Endothelial cell of umbilical vein (primary cell): ENCODE measurements around the gene IMPG2. TPM values are rescaled to one million over a fixed set of nuclear protein-coding genes. Genes with fewer than 3 reads are reported as not detected.

Source experiments
- BruUV-seq: library from RNA; stranded (reverse); fragments of 400-500 nt; replicated peaks from 2 replicates; lab custom pipeline; 2021; lab: Mats Ljungman, UMichigan
- CTCF ChIA-PET: fragments of 300-600, 350-600 bp; sonication (Branson Sonifier 250); formaldehyde crosslinking; loops from one replicate; lab custom pipeline; 2021; ENCODE audit warnings: antibody characterized with exemption, inconsistent platforms; lab: Charles Lee
- POLR2A ChIA-PET: fragments of 300-600, 350-600 bp; sonication (Branson Sonifier 250); formaldehyde crosslinking; loops from one replicate; lab custom pipeline; 2021; ENCODE audit warnings: antibody characterized with exemption, inconsistent platforms; lab: Charles Lee
- DNase-seq: peaks from one replicate; pipeline ENCODE4 v3.0.0-alpha.2; 2011; ENCODE audit warnings: low read depth, low spot score
- FAIRE-seq: peaks from 2 replicates; lab custom pipeline; 2011; peaks lifted over from hg19 to GRCh38; lab: Jason Lieb, UNC
- H2AFZ ChIP-seq: 2 replicates; pipeline ENCODE4 v1.6.0; 2012; ENCODE audit warnings: low read depth, low read length, control low read depth, inconsistent platforms
- H3K27ac ChIP-seq: 2 replicates; pipeline ENCODE4 v1.5.1; 2011; ENCODE audit warnings: low read depth, mild to moderate bottlenecking, control low read depth, low read length, moderate library complexity; ENCODE audit not compliant: insufficient read depth
- H3K27me3 ChIP-seq, 2 experiments: 2 replicates each; pipeline versions ENCODE4 v1.6.0 to v1.6.1; 2011; ENCODE audit warnings: low read length in 2 of 2, mixed read lengths in 1 of 2; ENCODE audit not compliant: control insufficient read depth in 2 of 2, insufficient read depth in 2 of 2
- H3K36me3 ChIP-seq, 2 experiments: 2 replicates in 1 of 2; 3 replicates in 1 of 2; pipeline ENCODE4 v1.5.1; 2011; ENCODE audit warnings: low read length in 2 of 2, mild to moderate bottlenecking in 1 of 2, moderate library complexity in 1 of 2; ENCODE audit not compliant: control insufficient read depth in 2 of 2, insufficient read depth in 2 of 2; ENCODE audit errors: extremely low read depth in 1 of 2
- H3K4me1 ChIP-seq: 3 replicates; pipeline ENCODE4 v1.5.1; 2011; ENCODE audit warnings: mild to moderate bottlenecking, low read length; ENCODE audit not compliant: control insufficient read depth, insufficient read depth; ENCODE audit errors: extremely low read depth
- H3K4me2 ChIP-seq: 2 replicates; pipeline ENCODE4 v1.6.1; 2011; ENCODE audit warnings: low read length, control low read depth, mixed read lengths; ENCODE audit not compliant: insufficient read depth
- H3K4me3 ChIP-seq, 3 experiments: fragments of 200-600 bp in 1 of 3; sonication (generic), shearing (Covaris generic) in 1 of 3; replicated peaks in 1 of 3; 2 replicates each; pipeline ENCODE4 v1.5.1; 2011 to 2016; ENCODE audit warnings: control low read depth in 3 of 3, low read length in 3 of 3, mild to moderate bottlenecking in 2 of 3, inconsistent platforms in 1 of 3, low read depth in 1 of 3, moderate library complexity in 1 of 3; ENCODE audit not compliant: insufficient read depth in 1 of 3
- H3K79me2 ChIP-seq: 2 replicates; pipeline ENCODE4 v1.6.0; 2012; ENCODE audit warnings: low read length, inconsistent platforms; ENCODE audit not compliant: control insufficient read depth, insufficient read depth
- H3K9ac ChIP-seq: replicated peaks from 2 replicates; pipeline ENCODE3; 2011; ENCODE audit warnings: low read length, control low read depth; ENCODE audit not compliant: insufficient read depth; ENCODE audit errors: extremely low read depth
- H3K9me1 ChIP-seq: replicated peaks from 3 replicates; pipeline ENCODE4 v1.6.0; 2011; ENCODE audit warnings: mild to moderate bottlenecking, low read length; ENCODE audit not compliant: control insufficient read depth, insufficient read depth; ENCODE audit errors: extremely low read depth
- H3K9me3 ChIP-seq: replicated peaks from 2 replicates; pipeline ENCODE4 v1.5.1; 2012; ENCODE audit warnings: low read length, inconsistent platforms; ENCODE audit not compliant: control insufficient read depth, insufficient read depth
- H4K20me1 ChIP-seq: replicated peaks from 2 replicates; pipeline ENCODE3; 2011; ENCODE audit warnings: mild to moderate bottlenecking, low read length; ENCODE audit not compliant: control insufficient read depth, insufficient read depth; ENCODE audit errors: extremely low read depth
- CTCF ChIP-seq, 2 donors: IDR thresholded peaks; 1 replicate in 1 of 2; 2 replicates in 1 of 2; pipeline ENCODE4 v1.5.1; 2011; ENCODE audit warnings: low read length in 2 of 2, mild to moderate bottlenecking in 2 of 2, moderate library complexity in 2 of 2, control low read depth in 1 of 2, inconsistent platforms in 1 of 2, low read depth in 1 of 2; ENCODE audit not compliant: insufficient read depth in 1 of 2; ENCODE audit errors: extremely low read depth in 1 of 2
- EZH2 ChIP-seq: IDR thresholded peaks from 2 replicates; pipeline ENCODE4 v1.6.1; 2012; ENCODE audit warnings: borderline replicate concordance, low read depth, mild to moderate bottlenecking, moderate library complexity, low read length, inconsistent platforms; ENCODE audit not compliant: severe bottlenecking
- FOS ChIP-seq: IDR thresholded peaks from 2 replicates; pipeline ENCODE4 v1.6.1; 2011; ENCODE audit warnings: mild to moderate bottlenecking, low read length, moderate library complexity, borderline replicate concordance; ENCODE audit not compliant: insufficient read depth
- GATA2 ChIP-seq: IDR thresholded peaks from 2 replicates; pipeline ENCODE4 v1.7.0; 2011; ENCODE audit warnings: low read depth, mild to moderate bottlenecking, moderate library complexity, mixed read lengths, low read length; ENCODE audit not compliant: insufficient read length, insufficient read depth
- JUN ChIP-seq: IDR thresholded peaks from 2 replicates; pipeline ENCODE4 v1.6.1; 2011; ENCODE audit warnings: borderline replicate concordance, low read depth; ENCODE audit not compliant: insufficient read length, insufficient read depth
- MAX ChIP-seq: IDR thresholded peaks from 2 replicates; pipeline ENCODE4 v1.6.1; 2011; ENCODE audit not compliant: insufficient read depth, insufficient read length
- MYC ChIP-seq: IDR thresholded peaks from one replicate; pipeline ENCODE4 v1.6.1; 2011; ENCODE audit warnings: mild to moderate bottlenecking, low read depth, low read length
- POLR2A ChIP-seq: IDR thresholded peaks from 2 replicates; pipeline ENCODE4 v1.6.1; 2012; ENCODE audit warnings: low read depth, mild to moderate bottlenecking, control low read depth, low read length
- POLR2AphosphoS5 ChIP-seq: IDR thresholded peaks from 2 replicates; pipeline ENCODE4 v1.6.1; 2012; ENCODE audit warnings: low read depth, mild to moderate bottlenecking, control low read depth, low read length, moderate library complexity; ENCODE audit not compliant: insufficient read depth
- dilution Hi-C: fragments of 300-500 bp; cut with MboI; formaldehyde crosslinking; loops from one replicate; pipeline ENCODE4 v1.15.0; 2019; ENCODE audit warnings: low sequenced_read_pairs; ENCODE audit not compliant: extremely low pct_ligation_motif_present
- intact Hi-C: fragments of 100-400 bp; cut with micrococcal nuclease; formaldehyde crosslinking; loops from one replicate; pipeline ENCODE4 v1.10.0; 2022
- polyA plus RNA-seq, 4 experiments: library from polyadenylated mRNA; depleted of rRNA in 3 of 4; stranded (reverse) in 3 of 4; unstranded in 1 of 4; fragments of >200 nt; gene quantifications; 2 replicates each; pipeline versions ENCODE4 v1.2.1 to v1.2.3, GENCODE V29; 2011 to 2012; ENCODE audit warnings: missing spikeins in 1 of 4
- total RNA-seq: library from RNA; stranded (reverse); gene quantifications from 2 replicates; pipeline ENCODE4 v1.2.3, GENCODE V29; 2021

The IMPG2 gene
- total and polyA plus RNA-seq, 2 donors (not counting 3 experiments of a cell fraction or from before 2014, with no cell fraction given) = 0.39 to 0.71 TPM

DNA sequence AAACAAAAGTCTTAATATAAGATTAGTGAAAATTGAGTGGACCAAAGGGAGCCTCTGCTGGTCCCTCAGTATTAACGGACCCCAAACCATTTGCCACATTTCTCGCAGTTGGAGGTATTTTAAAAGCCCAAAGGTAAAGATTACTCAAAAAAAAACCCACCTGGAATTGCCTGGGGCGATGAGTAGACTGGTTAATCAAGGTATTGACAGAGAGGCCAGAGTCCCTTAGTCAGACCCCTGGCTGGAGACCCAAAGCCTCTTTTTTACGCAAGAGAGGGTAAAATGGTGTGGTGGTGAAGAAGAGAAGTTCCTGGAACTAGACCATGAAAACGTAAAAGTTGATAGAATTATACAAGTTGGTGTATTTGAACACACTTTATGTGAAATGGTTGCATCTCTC, 137.2 kb downstream of the IMPG2 start:
- no peak for FAIRE-seq
- H3K9me3 ChIP-seq = no peaks in the 10 kb centered on the region
- H3K9ac ChIP-seq = no peak overlapping the region
- H3K4me1 ChIP-seq = no peaks in the 10 kb centered on the region
- H3K27ac ChIP-seq = no peak overlapping the region
- H3K27me3 ChIP-seq = no peaks in the 10 kb centered on the region
- peaks cover 2% of the 10 kb centered on the region for H3K9me1 ChIP-seq
- no peak for DNase-seq
- intact Hi-C loops = no loop called here
- no peaks in the 10 kb centered on the region for H3K79me2 ChIP-seq
- no peak for TF ChIP-seq MYC
- no peak for TF ChIP-seq CTCF (IDR thresholded peaks at IDR 0.05; ENCODE audit: extremely low read depth in 1 of 2, insufficient read depth in 1 of 2, low read depth in 1 of 2, low read length in 2 of 2)
- TF ChIP-seq GATA2 = no peak
- TF ChIP-seq POLR2AphosphoS5 = no peak
- no peak for TF ChIP-seq POLR2A
- no peak for TF ChIP-seq EZH2
- TF ChIP-seq MAX = no peak
- TF ChIP-seq JUN = no peak
- TF ChIP-seq FOS = no peak
- ChIA-PET POLR2A (no interaction called here), CTCF (interaction anchor here (1.6 kb wide), 1 partner anchor 13 kb away, joined by 8 read pairs; no protein-coding TSS in a partner anchor)
- no peaks in the 10 kb centered on the region for H3K36me3 ChIP-seq
- H4K20me1 ChIP-seq = no peaks in the 10 kb centered on the region
- H2AFZ ChIP-seq = no peak overlapping the region
- dilution Hi-C loops = no loop called here
- no peak overlapping the region for H3K4me2 ChIP-seq
- H3K4me3 ChIP-seq = no peak overlapping the region
- no TSS peak for BruUV-seq
